ENCODE measurements around the gene RPH3AL.

The RPH3AL gene

GRCh38 chr17:296906-297690 is 55.5 kb downstream of the RPH3AL start:
- DNase-seq, result no peak

GRCh38 chr17:296379-296778 is 56.2 kb downstream of the RPH3AL start:
- DNase-seq, result no peak

- DNase-seq, result no peak
Measured at GRCh38 chr17:292531-293382, 59.9 kb downstream of the RPH3AL start.

GRCh38 chr17:292016-292415 is 60.6 kb downstream of the RPH3AL start:
- no peak for DNase-seq

GRCh38 chr17:291587-291986 is 61.0 kb downstream of the RPH3AL start:
- DNase-seq, result no peak

- no peak for DNase-seq
Measured at GRCh38 chr17:290626-291025, 62.0 kb downstream of the RPH3AL start.

GRCh38 chr17:290121-290521 is 62.5 kb downstream of the RPH3AL start:
- no peak for DNase-seq

- no peak for DNase-seq
Measured at GRCh38 chr17:289409-289808, 63.2 kb downstream of the RPH3AL start.

GRCh38 chr17:288802-289356 is 63.7 kb downstream of the RPH3AL start:
- DNase-seq, result no peak

- no peak for DNase-seq
Measured at GRCh38 chr17:286571-286970, 66.0 kb downstream of the RPH3AL start.

GRCh38 chr17:285751-286422 is 66.7 kb downstream of the RPH3AL start:
- DNase-seq, result no peak

GRCh38 chr17:284676-285355 is 67.8 kb downstream of the RPH3AL start:
- no peak for DNase-seq

GRCh38 chr17:283911-284675 is 68.5 kb downstream of the RPH3AL start:
- DNase-seq, result no peak

- no peak for DNase-seq
Measured at GRCh38 chr17:282912-283882, 69.4 kb downstream of the RPH3AL start.

GRCh38 chr17:282000-282911 is 70.4 kb downstream of the RPH3AL start:
- DNase-seq, result no peak

- DNase-seq, result no peak
Measured at GRCh38 chr17:281365-281999, 71.1 kb downstream of the RPH3AL start.

GRCh38 chr17:280901-281300 is 71.7 kb downstream of the RPH3AL start:
- no peak for DNase-seq

- DNase-seq, result no peak
Measured at GRCh38 chr17:280216-280615, 72.4 kb downstream of the RPH3AL start.

- no peak for DNase-seq
Measured at GRCh38 chr17:279776-280175, 72.8 kb downstream of the RPH3AL start.
